NCI-H82 treated with DMSO at 0.1 percent for 48 hours (cell line): ENCODE measurements around the gene FGF16.
A peak's percentile ranks its signal among the peaks of the same experiment; 100 is the strongest.
"Not testable (repeated sequence)": the region's sequence is repeated elsewhere in the genome, so short reads cannot be mapped to it uniquely, and the experiment has no call there.

Experiments used
- DNase-seq: peaks from one replicate; lab custom pipeline; 2025; ENCODE audit not compliant: unreplicated experiment; lab: John Stamatoyannopoulos, UW

The FGF16 gene

DNA sequence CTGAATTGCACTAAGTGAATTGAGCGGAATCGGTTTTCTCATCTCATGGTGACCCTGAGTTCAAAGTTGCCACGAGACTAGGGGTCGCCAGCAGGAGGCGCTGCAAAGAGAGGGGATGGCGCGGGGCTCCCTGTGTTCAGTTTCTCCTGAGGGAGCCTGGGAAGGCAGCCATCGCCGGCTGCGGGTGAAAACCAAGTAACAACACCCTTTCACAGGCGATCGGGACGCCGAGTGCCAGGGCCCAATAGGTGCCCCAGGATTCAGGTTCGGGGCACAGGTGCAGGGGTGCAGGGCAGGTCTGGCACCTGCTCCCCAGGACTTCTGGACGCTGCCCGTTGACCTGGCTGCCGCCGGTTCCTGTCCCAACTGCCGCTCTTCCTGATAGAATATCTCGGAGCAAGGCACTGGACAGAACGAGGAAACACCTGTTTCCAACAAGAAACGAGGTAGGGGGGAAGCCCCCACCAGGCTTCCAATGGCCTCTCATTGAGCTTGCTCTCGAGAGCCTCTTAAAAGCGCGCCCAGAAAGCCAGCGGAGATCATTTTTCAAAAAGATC, 1.1 kb upstream of the FGF16 start:
- no peak for DNase-seq

DNA sequence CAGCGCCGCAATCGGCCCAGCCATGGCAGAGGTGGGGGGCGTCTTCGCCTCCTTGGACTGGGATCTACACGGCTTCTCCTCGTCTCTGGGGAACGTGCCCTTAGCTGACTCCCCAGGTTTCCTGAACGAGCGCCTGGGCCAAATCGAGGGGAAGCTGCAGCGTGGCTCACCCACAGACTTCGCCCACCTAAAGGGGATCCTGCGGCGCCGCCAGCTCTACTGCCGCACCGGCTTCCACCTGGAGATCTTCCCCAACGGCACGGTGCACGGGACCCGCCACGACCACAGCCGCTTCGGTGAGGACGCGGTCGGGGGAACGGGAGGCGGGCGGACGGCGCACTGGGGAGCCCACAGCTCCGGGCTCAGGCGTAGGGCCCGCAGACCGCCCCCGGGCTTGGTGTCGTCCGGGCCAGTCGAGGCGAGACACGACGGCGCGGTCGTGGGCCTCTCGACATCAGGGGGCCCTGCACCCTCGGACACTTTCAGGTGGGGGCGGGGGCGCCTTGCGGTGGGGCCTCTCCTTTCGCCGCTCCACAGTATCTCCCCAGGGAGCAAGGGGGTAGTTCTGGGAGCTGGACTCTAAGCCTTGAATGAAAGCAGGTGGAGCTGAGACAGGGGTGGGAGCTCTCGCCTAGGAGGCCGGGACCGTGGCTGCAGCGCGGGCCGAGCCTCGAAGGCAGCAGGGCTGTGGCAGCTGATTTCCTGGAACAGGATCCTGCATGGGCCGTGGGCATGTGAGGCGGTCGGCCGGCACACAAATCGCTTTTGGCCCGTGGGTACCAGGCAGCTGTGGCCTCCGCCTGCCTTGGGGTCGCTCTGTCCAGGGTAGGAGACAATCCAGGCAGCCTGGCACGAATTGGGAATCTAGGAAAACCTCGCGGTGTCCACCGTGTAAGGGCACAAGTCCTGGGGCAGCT, 722 bp downstream of the FGF16 start:
- no peak for DNase-seq

DNA sequence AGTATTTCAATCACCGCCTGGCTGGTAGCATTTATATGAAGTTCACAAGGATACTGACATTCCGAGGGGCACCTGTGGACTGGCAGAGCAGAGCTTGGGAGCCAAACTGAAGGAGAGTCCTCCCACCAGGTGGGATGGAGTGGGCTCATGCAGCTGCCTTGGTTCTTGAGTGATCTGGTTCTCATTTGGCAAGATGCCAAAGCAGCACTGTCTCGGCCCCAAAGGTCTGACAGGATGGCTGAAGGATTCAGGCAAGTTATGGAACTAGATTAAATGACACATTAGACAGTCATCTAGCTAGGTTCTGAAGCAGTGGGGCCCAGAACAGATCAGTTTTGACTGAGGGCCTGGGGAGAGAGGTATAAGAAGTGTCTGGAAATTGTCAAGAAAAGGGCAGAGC, 3.2 kb downstream of the FGF16 start:
- DNase-seq = no peak

DNA sequence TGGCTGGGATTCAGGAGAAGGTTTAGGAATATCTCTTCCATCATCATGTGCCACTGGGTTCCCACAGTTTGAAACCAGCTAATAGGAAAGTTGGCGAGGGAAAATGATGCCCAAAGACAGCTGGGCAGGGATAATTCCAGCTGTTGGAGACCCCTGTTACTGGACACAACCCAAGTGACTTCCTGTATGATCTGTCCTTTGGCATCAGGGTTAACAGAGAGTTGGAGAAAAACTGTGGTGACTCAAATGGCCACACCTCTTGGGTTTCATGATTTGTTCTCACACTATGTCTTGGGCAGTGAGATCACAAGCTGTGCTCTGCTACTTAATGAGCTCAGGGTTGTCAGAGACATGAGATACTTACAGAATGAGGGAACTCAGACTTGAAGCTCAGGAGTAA, 3.8 kb downstream of the FGF16 start:
- no peak for DNase-seq

DNA sequence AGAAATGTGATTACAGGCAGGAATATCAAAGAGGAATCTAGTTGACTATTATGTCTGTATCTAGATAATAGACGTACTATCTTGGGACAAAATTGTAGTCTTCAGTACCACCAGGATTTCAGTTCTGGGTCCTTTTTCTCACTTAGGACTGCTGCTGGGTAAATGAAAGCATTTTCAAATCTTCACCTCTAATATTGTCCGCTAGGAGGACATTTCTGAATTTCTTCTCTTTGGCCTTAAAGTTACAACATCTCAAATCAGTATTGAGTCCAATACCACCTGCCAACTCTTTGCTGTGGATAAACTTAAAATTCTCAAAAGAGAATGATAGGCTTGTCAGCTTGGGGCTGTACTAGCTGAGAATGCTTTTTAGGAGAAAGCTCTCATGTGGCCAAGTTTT, 6.0 kb downstream of the FGF16 start:
- no peak for DNase-seq

DNA sequence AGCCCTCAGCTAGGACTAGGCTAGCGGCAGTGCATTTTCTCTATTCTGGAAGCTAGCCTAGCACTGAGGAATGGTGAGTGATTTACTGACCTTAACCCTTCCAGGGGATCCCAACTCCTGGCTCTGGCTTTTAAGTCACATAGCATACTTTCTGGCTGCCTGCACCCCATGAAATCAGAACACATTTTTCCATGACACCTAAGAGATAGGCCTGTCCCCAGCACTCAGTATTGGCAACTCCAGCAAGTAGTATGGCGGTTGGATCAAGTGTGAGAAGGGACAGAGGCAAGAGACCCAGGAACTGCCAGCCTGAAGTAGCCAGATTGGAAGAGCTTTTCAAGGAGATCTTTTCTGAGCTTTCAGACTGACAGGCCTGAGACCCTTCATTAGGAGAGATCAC, 8.2 kb downstream of the FGF16 start:
- DNase-seq = no peak

DNA sequence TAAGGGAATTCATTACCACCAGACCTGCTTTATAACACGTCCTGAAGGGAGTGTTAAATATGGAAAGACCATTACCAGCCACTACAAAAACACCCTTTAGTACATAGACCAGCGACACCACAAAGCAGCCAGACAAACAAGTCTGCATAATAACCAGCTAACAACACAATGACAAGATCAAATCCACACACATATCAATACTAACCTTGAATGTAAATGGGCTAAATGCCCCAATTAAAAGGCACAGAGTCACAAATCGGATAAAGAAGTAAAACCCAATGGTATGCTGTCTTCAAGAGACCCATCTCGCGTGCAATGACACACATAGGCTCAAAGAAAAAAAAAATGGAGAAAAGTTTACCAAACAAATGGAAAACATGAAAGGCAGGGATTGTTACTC, 36.9 kb downstream of the FGF16 start:
- no peak for DNase-seq

DNA sequence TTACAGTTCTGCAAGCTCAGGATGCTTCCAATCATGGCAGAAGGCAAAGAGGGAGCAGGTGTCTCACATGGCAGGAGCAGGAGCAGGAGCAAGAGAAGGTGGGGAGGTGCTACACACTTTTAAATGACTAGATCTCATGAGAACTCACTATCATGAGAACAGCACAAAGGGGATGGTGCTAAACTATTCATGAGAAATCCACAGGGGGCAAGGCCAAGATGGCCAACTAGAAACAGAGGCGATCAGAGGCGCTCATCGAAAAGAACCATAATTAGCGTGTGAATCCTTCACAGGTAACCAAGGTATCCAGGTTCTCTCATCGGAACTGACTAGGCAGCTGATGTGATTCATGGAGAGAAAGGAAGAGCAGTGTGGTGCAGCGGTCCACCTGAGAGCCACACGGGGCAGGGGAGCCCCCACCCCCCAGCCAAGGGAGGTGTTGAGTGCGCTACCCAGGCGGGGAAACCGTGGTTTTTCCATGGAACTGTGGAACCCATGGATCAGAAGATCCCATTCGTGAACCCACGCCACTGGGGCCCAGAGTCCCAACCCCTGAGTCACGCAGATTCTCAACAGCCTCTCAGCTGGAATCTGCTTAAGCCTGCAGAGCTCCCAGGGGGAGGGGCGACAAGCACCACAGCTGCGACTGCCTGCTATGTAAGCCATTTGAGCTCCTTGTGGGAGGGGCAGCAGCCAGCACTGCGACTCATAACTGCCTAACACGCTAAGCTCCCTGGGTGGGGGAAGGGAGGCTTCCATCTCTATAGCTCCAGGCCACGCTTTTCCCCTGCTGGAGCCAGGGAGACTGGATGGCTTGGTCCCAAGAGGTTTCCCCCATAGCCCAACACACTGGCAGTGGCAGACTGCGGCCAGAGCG, 46.7 kb downstream of the FGF16 start:
- DNase-seq = peak; percentile 79

DNA sequence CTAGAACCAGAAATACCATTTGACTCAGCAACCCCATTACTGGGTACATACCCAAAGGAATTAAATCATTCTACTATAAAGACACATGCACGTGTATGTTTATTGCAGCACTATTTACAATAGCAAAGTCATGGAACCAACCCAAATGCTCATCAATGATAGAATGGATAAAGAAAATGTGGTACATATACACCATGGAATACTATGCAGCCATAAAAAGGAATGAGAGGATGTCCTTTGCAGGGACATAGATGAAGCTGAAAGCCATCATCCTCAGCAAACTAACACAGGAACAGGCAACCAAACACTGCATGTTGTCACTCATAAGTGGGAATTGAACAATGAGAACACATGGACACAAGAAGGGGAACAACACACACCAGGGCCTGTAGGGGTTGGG, 53.0 kb downstream of the FGF16 start:
- DNase-seq = not testable (repeated sequence)

DNA sequence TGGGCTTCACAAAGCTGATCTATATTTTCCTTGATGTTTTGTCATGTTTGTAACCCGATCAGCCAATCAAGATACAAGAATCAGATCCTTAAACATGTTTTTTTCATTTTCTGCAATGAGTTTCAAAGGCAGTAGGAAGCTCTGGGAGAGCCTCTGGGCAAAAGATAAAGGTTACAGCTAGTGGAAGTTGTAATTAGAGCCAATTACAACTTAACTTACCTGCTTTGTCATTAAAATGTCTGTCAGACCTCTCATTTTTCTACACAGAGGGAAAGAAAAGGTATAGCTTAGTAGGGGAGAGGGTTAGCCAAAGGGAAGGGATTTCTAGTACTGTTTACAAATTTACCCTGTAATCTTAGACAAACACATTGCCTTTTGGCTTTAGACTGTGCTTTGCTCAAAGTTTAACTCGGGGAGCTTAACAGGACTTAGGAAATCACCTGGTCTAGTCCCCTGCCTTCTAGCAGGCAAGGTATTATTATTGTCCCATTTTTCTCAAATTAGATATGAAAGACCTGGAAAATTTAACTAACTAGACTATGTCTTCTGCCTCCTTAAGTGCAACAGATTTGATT, 55.8 kb downstream of the FGF16 start:
- DNase-seq = no peak

DNA sequence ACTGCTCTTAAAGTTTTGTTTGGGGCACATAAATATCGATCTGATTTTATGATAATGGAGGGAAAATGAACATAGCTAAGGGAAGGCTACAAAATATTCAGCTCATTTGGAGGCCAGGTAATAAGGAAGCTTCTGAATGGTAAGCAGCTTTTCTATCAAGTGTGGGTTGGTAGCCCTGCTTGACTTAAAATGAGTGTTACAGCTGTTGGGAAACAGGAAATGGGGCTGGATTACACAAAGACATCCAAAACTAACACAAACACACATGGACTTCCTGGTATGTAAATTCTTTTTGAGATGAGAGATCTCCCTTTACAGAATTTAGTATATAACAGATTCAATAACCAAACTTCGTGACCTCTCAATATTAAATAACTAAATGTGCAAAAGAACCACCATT, 58.0 kb downstream of the FGF16 start:
- DNase-seq = no peak
